Bronchial epithelial cell (primary cell): Measurements from ENCODE around the gene TUBB3. TPM values are rescaled to one million over a fixed set of nuclear protein-coding genes. Genes with fewer than 3 reads are reported as not detected.

ENCODE experiments used
- DNase-seq: peaks from one replicate; pipeline ENCODE4 v3.0.0-alpha.2; 2010; ENCODE audit warnings: low read depth
- FAIRE-seq: peaks from 2 replicates; lab custom pipeline; 2011; peaks lifted over from hg19 to GRCh38; lab: Jason Lieb, UNC
- H3K27me3 ChIP-seq: 2 replicates; pipeline ENCODE4 v1.5.1; 2011; ENCODE audit warnings: low read length; ENCODE audit not compliant: control insufficient read depth, insufficient read depth
- H3K36me3 ChIP-seq: 2 replicates; pipeline ENCODE4 v1.5.1; 2011; ENCODE audit warnings: low read length; ENCODE audit not compliant: control insufficient read depth, insufficient read depth
- H3K4me3 ChIP-seq: 2 replicates; pipeline ENCODE4 v1.5.1; 2011; ENCODE audit warnings: mild to moderate bottlenecking, low read depth, low read length, control low read depth
- total RNA-seq: library from RNA; depleted of rRNA; stranded (reverse); fragments of >200 nt; gene quantifications from 2 replicates; pipeline ENCODE4 v1.2.1, GENCODE V29; 2014
- TF ChIP-seq, protein P1 (sequence below): IDR thresholded peaks from 2 replicates; pipeline ENCODE4 v1.5.1; 2011; ENCODE audit warnings: mild to moderate bottlenecking, moderate library complexity, low read length, control low read depth, inconsistent platforms; ENCODE audit not compliant: insufficient read depth, severe bottlenecking

TUBB3 gene
- total RNA-seq, 1 donor from 2014 or later, result 24.5 TPM

DNA sequence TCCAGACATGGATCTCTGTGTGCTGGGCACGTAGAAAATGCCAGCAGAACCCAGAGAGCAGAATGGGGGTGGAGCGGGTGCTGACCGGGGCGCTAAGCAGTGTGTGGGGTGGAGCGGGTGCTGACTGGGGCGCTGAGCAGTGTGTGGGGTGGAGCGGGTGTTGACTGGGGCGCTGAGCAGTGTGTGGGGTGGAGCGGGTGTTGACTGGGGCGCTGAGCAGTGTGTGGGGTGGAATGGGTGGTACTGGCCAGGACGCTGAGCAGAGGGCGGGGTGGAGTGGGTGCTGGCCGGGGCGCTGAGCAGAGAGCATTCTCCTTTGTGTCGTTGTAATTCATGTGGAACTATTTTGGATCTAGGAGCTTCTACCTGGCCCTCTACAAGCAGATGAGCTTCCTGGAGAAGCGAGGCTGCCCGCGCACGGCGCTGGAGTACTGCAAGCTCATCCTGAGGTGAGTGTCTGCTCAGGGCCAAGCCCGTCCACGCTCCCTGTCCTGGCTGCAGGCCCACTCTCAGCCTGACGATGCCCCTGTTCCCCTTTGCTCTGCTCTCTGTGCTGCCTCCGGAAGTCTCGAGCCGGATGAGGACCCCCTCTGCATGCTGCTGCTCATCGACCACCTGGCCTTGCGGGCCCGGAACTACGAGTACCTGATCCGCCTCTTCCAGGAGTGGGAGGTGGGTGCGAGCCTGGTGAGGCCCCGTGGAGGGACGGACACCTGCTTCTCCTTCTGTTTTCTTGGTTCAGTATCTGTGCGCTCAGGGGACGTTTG lies 24.8 kb upstream of the TUBB3 start:
- H3K4me3 ChIP-seq, result no peak overlapping the region
- no peak for DNase-seq
- TF ChIP-seq, protein P1, sequence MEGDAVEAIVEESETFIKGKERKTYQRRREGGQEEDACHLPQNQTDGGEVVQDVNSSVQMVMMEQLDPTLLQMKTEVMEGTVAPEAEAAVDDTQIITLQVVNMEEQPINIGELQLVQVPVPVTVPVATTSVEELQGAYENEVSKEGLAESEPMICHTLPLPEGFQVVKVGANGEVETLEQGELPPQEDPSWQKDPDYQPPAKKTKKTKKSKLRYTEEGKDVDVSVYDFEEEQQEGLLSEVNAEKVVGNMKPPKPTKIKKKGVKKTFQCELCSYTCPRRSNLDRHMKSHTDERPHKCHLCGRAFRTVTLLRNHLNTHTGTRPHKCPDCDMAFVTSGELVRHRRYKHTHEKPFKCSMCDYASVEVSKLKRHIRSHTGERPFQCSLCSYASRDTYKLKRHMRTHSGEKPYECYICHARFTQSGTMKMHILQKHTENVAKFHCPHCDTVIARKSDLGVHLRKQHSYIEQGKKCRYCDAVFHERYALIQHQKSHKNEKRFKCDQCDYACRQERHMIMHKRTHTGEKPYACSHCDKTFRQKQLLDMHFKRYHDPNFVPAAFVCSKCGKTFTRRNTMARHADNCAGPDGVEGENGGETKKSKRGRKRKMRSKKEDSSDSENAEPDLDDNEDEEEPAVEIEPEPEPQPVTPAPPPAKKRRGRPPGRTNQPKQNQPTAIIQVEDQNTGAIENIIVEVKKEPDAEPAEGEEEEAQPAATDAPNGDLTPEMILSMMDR, result no peak
- FAIRE-seq, result no peak
- peaks cover 36% of the 10 kb centered on the region for H3K36me3 ChIP-seq
- no peaks in the 10 kb centered on the region for H3K27me3 ChIP-seq

DNA sequence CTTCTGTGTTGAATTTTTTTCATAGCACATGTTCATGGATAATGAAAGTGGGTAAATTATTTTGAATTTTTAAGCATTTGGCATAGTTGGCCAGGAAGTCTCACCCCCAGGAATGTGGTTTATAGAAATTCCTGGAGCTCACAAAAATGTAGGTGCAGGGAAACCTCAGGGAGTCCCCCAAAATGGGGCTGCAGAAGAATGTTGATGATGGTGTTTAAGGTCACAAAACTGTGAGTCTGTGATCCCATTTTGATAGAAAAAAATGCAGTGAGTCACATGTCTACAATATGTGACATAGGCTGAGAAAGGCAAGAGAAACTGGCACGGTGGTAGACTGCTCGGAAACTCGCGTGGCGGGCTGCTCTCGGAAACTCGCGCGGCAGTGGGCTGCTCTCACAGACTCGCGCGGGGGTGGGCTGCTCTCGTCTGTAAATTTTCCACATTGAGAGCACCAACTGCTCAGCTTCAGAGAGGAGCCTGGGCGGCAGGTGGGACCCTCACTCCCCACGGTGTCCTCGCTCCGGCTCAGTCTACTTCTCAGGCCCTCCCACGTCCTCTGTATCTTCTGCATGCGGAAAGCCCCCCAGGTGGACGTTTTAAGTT lies 23.2 kb upstream of the TUBB3 start:
- no peak for DNase-seq
- Histone ChIP-seq H3K27me3 (no peaks in the 10 kb centered on the region), H3K36me3 (peaks cover 36% of the 10 kb centered on the region), H3K4me3 (no peak overlapping the region)
- TF ChIP-seq, protein P1, result no peak
- no peak for FAIRE-seq

DNA sequence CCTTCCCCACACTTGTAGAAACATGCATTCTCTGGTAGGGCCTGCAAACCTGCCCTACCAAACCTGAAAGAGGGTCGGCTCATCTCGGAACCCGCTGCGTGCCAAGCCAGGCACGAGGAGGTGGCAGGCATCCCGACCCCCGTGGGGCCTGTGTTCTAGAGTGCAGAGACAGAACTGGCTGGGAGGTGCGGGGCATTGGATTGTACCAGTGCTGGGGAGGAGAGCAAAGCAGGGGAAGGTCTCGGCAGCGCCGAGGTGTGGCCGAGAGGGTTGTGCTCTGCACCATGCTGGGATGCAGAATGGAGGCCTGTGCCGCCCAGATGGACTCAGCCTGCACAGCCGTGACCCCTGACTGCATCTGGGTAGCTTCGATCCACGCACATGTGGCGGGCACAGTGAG lies 22.3 kb upstream of the TUBB3 start:
- FAIRE-seq (no peak), DNase-seq (no peak)
- Histone ChIP-seq H3K4me3 (no peak overlapping the region), H3K36me3 (peaks cover 36% of the 10 kb centered on the region), H3K27me3 (no peaks in the 10 kb centered on the region)
- TF ChIP-seq, protein P1, result no peak

DNA sequence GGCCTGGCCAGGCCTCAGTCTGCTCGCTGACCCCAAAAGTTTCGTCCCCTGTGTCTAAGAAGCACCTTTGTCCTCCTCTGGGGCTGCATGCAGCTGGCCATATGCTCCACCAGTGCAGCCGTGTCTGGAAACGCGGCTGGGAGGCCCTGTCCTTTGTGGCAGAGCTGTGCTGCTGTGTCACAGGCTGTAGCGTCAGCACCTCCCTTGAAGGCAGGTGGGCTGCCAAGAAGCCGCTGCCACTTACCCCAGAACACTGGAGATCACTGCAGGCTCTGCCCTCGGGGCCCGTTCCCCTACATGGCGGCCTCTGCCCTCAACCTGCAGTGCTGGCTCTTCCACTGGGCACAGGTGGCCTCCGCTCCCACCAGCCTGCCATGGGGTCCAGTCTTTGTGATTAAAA lies 20.2 kb upstream of the TUBB3 start:
- Histone ChIP-seq H3K36me3 (peaks cover 44% of the 10 kb centered on the region), H3K27me3 (no peaks in the 10 kb centered on the region), H3K4me3 (no peak overlapping the region)
- TF ChIP-seq, protein P1, result no peak
- no peak for DNase-seq
- no peak for FAIRE-seq

- peaks cover 42% of the 10 kb centered on the region for H3K36me3 ChIP-seq
- TF ChIP-seq, protein P1, result no peak
Measured at GRCh38 chr16:89903908-89904515, 19.1 kb upstream of the TUBB3 start.

More at GRCh38 chr16:89903908-89904515, 19.1 kb upstream of the TUBB3 start:
- no peak for DNase-seq
- Histone ChIP-seq H3K4me3 (no peak overlapping the region), H3K27me3 (no peaks in the 10 kb centered on the region)
- FAIRE-seq, result no peak
